Trophoblast cell (in vitro differentiated cells and primary cell): Measurements from ENCODE around the gene MEGF11.

Experiments
- DNase-seq, 2 donors: peaks; one replicate each; pipeline ENCODE4 v3.0.0-alpha.2; 2016
- H2AFZ ChIP-seq: 2 replicates; pipeline ENCODE4 v1.6.1; 2013; ENCODE audit warnings: low read length, moderate library complexity, mild to moderate bottlenecking; ENCODE audit not compliant: insufficient read depth, poor library complexity
- H2AK5ac ChIP-seq: 2 replicates; pipeline ENCODE4 v1.6.1; 2013; ENCODE audit warnings: mild to moderate bottlenecking, low read length
- H2BK120ac ChIP-seq: 2 replicates; pipeline ENCODE4 v1.6.1; 2013; ENCODE audit warnings: low read length, mild to moderate bottlenecking, moderate library complexity; ENCODE audit not compliant: insufficient read depth, poor library complexity
- H2BK12ac ChIP-seq: 2 replicates; pipeline ENCODE4 v1.6.1; 2013; ENCODE audit warnings: mild to moderate bottlenecking, low read length, moderate library complexity
- H2BK5ac ChIP-seq: 2 replicates; pipeline ENCODE4 v1.6.1; 2013; ENCODE audit warnings: low read length, low read depth, moderate library complexity, mild to moderate bottlenecking; ENCODE audit not compliant: poor library complexity
- H3K14ac ChIP-seq: 2 replicates; pipeline ENCODE4 v1.6.1; 2013; ENCODE audit warnings: mild to moderate bottlenecking, low read length
- H3K18ac ChIP-seq: 2 replicates; pipeline ENCODE4 v1.6.1; 2013; ENCODE audit warnings: mild to moderate bottlenecking, low read length
- H3K23ac ChIP-seq: 2 replicates; pipeline ENCODE4 v1.6.1; 2013; ENCODE audit warnings: low read length
- H3K27ac ChIP-seq: 2 replicates; pipeline ENCODE4 v1.5.1; 2013; ENCODE audit warnings: low read depth, mild to moderate bottlenecking, inconsistent platforms, low read length, moderate library complexity
- H3K27me3 ChIP-seq: 2 replicates; pipeline ENCODE4 v1.6.1; 2013; ENCODE audit warnings: inconsistent platforms, mild to moderate bottlenecking, low read length, moderate library complexity; ENCODE audit not compliant: insufficient read depth
- H3K36me3 ChIP-seq, 2 experiments: 1 replicate in 1 of 2; 2 replicates in 1 of 2; pipeline ENCODE4 v1.6.1; 2013; ENCODE audit warnings: low read length in 2 of 2, mild to moderate bottlenecking in 2 of 2, moderate library complexity in 1 of 2; ENCODE audit not compliant: insufficient read depth in 2 of 2, control insufficient read depth in 1 of 2
- H3K4ac ChIP-seq: 2 replicates; pipeline ENCODE4 v1.6.1; 2013; ENCODE audit warnings: low read depth, mild to moderate bottlenecking, low read length, moderate library complexity
- H3K4me1 ChIP-seq, 2 experiments: 1 replicate in 1 of 2; 2 replicates in 1 of 2; pipeline ENCODE4 v1.6.1; 2013; ENCODE audit warnings: low read length in 2 of 2, mild to moderate bottlenecking in 2 of 2, moderate library complexity in 1 of 2; ENCODE audit not compliant: insufficient read depth in 2 of 2, control insufficient read depth in 1 of 2
- H3K4me2 ChIP-seq: 2 replicates; pipeline ENCODE4 v1.6.1; 2013; ENCODE audit warnings: inconsistent platforms, mild to moderate bottlenecking, low read length, moderate library complexity
- H3K4me3 ChIP-seq: 2 replicates; pipeline ENCODE4 v1.5.1; 2013; ENCODE audit warnings: mild to moderate bottlenecking, low read depth, low read length, inconsistent platforms
- H3K79me1 ChIP-seq: one replicate; pipeline ENCODE4 v1.6.1; 2013; ENCODE audit warnings: low read length
- H3K79me2 ChIP-seq: 2 replicates; pipeline ENCODE4 v1.6.1; 2013; ENCODE audit warnings: low read length, mild to moderate bottlenecking; ENCODE audit not compliant: control insufficient read depth, insufficient read depth, poor library complexity
- H3K9ac ChIP-seq: 2 replicates; pipeline ENCODE4 v1.6.1; 2013; ENCODE audit warnings: mild to moderate bottlenecking, low read length
- H3K9me3 ChIP-seq: 2 replicates; pipeline ENCODE4 v1.6.1; 2013; ENCODE audit warnings: low read depth, mild to moderate bottlenecking, control low read depth, inconsistent platforms, low read length; ENCODE audit not compliant: insufficient read depth
- H4K12ac ChIP-seq: 2 replicates; pipeline ENCODE4 v1.6.1; 2013; ENCODE audit warnings: low read depth, mild to moderate bottlenecking, low read length, moderate library complexity
- H4K8ac ChIP-seq: 2 replicates; pipeline ENCODE4 v1.6.1; 2013; ENCODE audit warnings: low read depth, mild to moderate bottlenecking, low read length, moderate library complexity
- H4K91ac ChIP-seq: one replicate; pipeline ENCODE4 v1.6.1; 2013; ENCODE audit warnings: low read depth, mild to moderate bottlenecking, low read length, moderate library complexity
- WGBS: extraction: QIAGEN DNeasy Blood & Tissue Kit; methylation state at CpG from one replicate; pipeline ENCODE4 v1.1.7; 2013; ENCODE audit warnings: missing lambda C conversion rate; ENCODE audit not compliant: insufficient read length, insufficient coverage; ENCODE audit errors: extremely low coverage; 5-methylcytosine and 5-hydroxymethylcytosine counted together

MEGF11 gene

DNA sequence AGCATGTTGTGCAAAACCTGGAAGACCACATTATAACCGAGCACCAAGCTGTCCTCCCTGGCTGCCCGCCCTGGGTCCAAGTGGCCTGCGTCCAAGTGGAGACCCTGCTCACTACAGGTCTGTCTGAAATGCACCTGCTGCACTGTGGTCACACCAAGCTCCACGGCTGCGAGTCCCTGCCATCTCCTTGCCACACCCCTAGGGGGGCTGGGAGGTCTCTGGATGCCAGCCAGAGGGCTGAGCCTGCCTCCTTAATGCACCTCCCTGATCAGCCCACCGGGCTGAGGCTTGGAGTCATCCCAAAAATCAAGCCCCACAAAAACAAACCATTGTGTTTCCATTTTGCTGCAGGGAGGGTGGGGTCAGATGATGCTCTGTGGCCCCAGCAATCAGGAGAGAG lies 187.1 kb downstream of the MEGF11 start:
- no peak overlapping the region for H4K91ac ChIP-seq
- no peak overlapping the region for H3K9ac ChIP-seq
- H3K4ac ChIP-seq: no peak overlapping the region
- WGBS: no CpG with 5 or more reads among the region's 6 CpGs
- no peak overlapping the region for H2BK120ac ChIP-seq
- H2BK5ac ChIP-seq: no peak overlapping the region
- H2AK5ac ChIP-seq: no peak overlapping the region
- no peaks in the 10 kb centered on the region for H3K79me1 ChIP-seq
- H4K8ac ChIP-seq: no peak overlapping the region
- no peaks in the 10 kb centered on the region for H3K79me2 ChIP-seq
- H2AFZ ChIP-seq: no peak overlapping the region
- no peaks in the 10 kb centered on the region for H3K27me3 ChIP-seq
- H3K36me3 ChIP-seq: no peaks in the 10 kb centered on the region
- no peaks in the 10 kb centered on the region for H3K4me1 ChIP-seq
- H3K27ac ChIP-seq: no peak overlapping the region
- DNase-seq: no peak
- no peak overlapping the region for H3K4me2 ChIP-seq
- no peak overlapping the region for H3K18ac ChIP-seq
- no peak overlapping the region for H3K4me3 ChIP-seq
- no peaks in the 10 kb centered on the region for H3K9me3 ChIP-seq
- H3K14ac ChIP-seq: no peak overlapping the region
- H2BK12ac ChIP-seq: no peak overlapping the region
- H3K23ac ChIP-seq: no peak overlapping the region
- no peak overlapping the region for H4K12ac ChIP-seq

DNA sequence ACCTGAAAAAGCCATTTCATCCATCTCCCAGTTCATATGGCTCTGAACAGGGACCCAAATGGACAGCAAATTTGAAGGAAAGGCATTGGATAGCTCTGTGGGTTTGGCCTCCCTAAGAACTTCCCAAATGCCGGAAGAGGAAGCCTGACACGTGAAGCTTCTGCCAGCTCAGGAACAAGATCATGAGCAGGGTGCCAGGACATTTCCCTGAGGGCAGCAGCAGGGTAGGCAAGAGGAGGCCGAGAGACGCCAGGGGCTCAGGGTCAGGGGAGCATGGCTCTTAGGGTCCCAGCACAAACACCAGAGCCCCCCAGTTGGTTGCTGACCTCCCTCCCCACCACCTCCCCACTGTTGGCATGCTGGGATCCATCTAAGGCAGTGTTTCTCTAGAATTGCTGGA lies 187.5 kb downstream of the MEGF11 start:
- Histone ChIP-seq H3K4ac (no peak overlapping the region), H3K27ac (no peak overlapping the region), H3K4me3 (no peak overlapping the region), H3K18ac (no peak overlapping the region), H4K8ac (no peak overlapping the region), H2AK5ac (no peak overlapping the region), H2BK12ac (no peak overlapping the region), H3K79me1 (no peaks in the 10 kb centered on the region), H3K79me2 (no peaks in the 10 kb centered on the region), H3K9me3 (no peaks in the 10 kb centered on the region), H4K91ac (no peak overlapping the region), H3K23ac (no peak overlapping the region), H4K12ac (no peak overlapping the region), H2BK120ac (no peak overlapping the region), H3K27me3 (no peaks in the 10 kb centered on the region), H2AFZ (no peak overlapping the region), H3K4me1 (no peaks in the 10 kb centered on the region), H3K9ac (no peak overlapping the region), H3K36me3 (no peaks in the 10 kb centered on the region), H2BK5ac (no peak overlapping the region), H3K14ac (no peak overlapping the region), H3K4me2 (no peak overlapping the region)
- DNase-seq: no peak
- no CpG with 5 or more reads among the region's 4 CpGs for WGBS

DNA sequence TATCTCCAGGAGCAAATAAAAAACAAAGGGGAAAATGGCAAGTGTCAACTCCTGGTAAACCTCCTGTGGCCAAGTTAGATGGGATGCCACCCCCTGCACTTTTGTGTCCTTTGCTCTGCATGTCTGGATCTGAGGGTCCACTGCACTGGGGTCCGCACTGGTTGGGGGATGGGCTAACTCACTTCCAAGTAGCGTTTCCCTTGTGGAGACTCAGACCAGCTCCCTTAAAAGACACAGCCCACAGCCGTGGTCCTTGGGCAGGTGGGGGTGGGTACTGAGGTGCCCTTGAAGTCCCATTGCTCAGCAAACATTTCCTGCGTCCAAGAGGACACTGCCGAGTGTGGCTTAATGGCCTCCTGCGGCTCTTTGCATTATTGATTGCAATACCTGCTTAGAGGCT lies 188.2 kb downstream of the MEGF11 start:
- H3K36me3 ChIP-seq: no peaks in the 10 kb centered on the region
- no peak overlapping the region for H3K18ac ChIP-seq
- H3K14ac ChIP-seq: no peak overlapping the region
- no peaks in the 10 kb centered on the region for H3K27me3 ChIP-seq
- no peak overlapping the region for H4K91ac ChIP-seq
- no peaks in the 10 kb centered on the region for H3K79me1 ChIP-seq
- H3K9ac ChIP-seq: no peak overlapping the region
- H3K9me3 ChIP-seq: no peaks in the 10 kb centered on the region
- H3K79me2 ChIP-seq: no peaks in the 10 kb centered on the region
- DNase-seq: no peak
- H3K23ac ChIP-seq: no peak overlapping the region
- H2BK5ac ChIP-seq: no peak overlapping the region
- H3K4ac ChIP-seq: no peak overlapping the region
- no peak overlapping the region for H2BK12ac ChIP-seq
- H3K4me3 ChIP-seq: no peak overlapping the region
- no peak overlapping the region for H2BK120ac ChIP-seq
- no peaks in the 10 kb centered on the region for H3K4me1 ChIP-seq
- H2AK5ac ChIP-seq: no peak overlapping the region
- no peak overlapping the region for H4K8ac ChIP-seq
- H3K27ac ChIP-seq: no peak overlapping the region
- no peak overlapping the region for H3K4me2 ChIP-seq
- no peak overlapping the region for H2AFZ ChIP-seq
- no peak overlapping the region for H4K12ac ChIP-seq
- WGBS: no CpG with 5 or more reads among the region's 6 CpGs

DNA sequence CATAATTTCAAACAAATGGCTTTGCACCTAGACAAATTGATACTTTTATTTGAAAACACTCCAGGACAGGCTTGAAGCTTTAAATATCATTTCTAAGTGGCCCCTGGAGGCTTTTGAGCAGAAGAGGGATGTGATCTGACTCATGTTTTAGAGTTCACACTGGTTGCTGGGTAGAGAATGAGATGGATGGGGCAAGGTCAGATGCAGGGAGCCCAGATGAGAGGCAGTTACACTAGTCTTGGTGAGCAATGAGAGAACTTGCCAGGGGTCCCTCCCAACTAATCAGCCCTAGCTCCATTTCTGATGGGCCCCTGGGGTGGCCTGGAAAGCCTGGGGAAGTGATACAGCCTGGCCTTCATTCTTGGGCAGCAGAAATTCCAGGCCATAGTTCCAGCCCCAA lies 190.4 kb downstream of the MEGF11 start:
- Histone ChIP-seq H2AFZ (no peak overlapping the region), H3K27me3 (no peaks in the 10 kb centered on the region), H3K4ac (no peak overlapping the region), H3K9ac (no peak overlapping the region), H4K8ac (no peak overlapping the region), H3K36me3 (no peaks in the 10 kb centered on the region), H3K14ac (no peak overlapping the region), H3K23ac (no peak overlapping the region), H3K4me1 (no peaks in the 10 kb centered on the region), H3K79me1 (no peaks in the 10 kb centered on the region), H4K91ac (no peak overlapping the region), H2BK12ac (no peak overlapping the region), H3K4me2 (no peak overlapping the region), H3K27ac (no peak overlapping the region), H4K12ac (no peak overlapping the region), H2AK5ac (no peak overlapping the region), H3K18ac (no peak overlapping the region), H3K79me2 (no peaks in the 10 kb centered on the region), H3K9me3 (no peaks in the 10 kb centered on the region), H2BK5ac (no peak overlapping the region), H2BK120ac (no peak overlapping the region), H3K4me3 (no peak overlapping the region)
- no peak for DNase-seq

DNA sequence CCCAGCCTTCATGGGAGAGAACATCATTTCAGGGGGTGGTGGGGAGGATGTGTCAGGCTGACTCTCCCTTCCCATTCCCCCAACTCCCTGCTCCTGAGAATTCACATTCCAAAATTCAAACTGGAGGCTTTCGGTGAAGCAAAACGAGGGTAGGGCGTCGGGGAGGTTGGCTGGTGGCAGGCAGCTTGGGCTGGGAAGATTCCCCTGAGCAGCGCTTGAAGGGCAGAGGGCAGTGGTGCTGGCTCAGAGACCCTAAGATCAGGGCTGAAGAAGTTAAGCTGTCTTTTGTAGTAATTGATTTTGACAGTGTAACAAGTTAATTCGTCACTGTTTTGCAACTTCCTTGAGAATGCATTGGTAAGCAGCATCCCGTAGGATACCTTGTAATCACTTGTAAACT lies 196.5 kb downstream of the MEGF11 start:
- DNase-seq: no peak
- Histone ChIP-seq H2AFZ (no peak overlapping the region), H3K9me3 (no peaks in the 10 kb centered on the region), H4K12ac (no peak overlapping the region), H3K4me2 (no peak overlapping the region), H4K8ac (no peak overlapping the region), H3K23ac (no peak overlapping the region), H3K4me1 (no peaks in the 10 kb centered on the region), H2BK5ac (no peak overlapping the region), H3K36me3 (no peaks in the 10 kb centered on the region), H3K9ac (no peak overlapping the region), H3K27ac (no peak overlapping the region), H3K27me3 (no peaks in the 10 kb centered on the region), H3K79me2 (no peaks in the 10 kb centered on the region), H2BK12ac (no peak overlapping the region), H2BK120ac (no peak overlapping the region), H3K14ac (no peak overlapping the region), H3K4me3 (no peak overlapping the region), H2AK5ac (no peak overlapping the region), H3K79me1 (no peaks in the 10 kb centered on the region), H4K91ac (no peak overlapping the region), H3K18ac (no peak overlapping the region), H3K4ac (no peak overlapping the region)
- WGBS: no CpG with 5 or more reads among the region's 7 CpGs
